Ovary (tissue), 9 donors: Measurements from ENCODE around the gene CLBA1. TPM values are rescaled to one million over a fixed set of nuclear protein-coding genes. Genes with fewer than 3 reads are reported as not detected.
"Not testable (repeated sequence)": the region's sequence is repeated elsewhere in the genome, so short reads cannot be mapped to it uniquely, and the experiment has no call there.

Source experiments
- DNase-seq, 5 donors: peaks; one replicate each; pipeline ENCODE4 v3.0.0-alpha.2; 2019 to 2020
- H3K27ac ChIP-seq, 2 donors: fragments of 200-600 bp; one replicate each; pipeline versions ENCODE4 v1.5.1 to v1.8.0; 2019 to 2022
- H3K27me3 ChIP-seq: fragments of 200-600 bp; one replicate; pipeline ENCODE4 v1.8.0; 2022
- H3K36me3 ChIP-seq: fragments of 200-600 bp; sonication (generic); one replicate; pipeline ENCODE4 v1.5.1; 2019
- H3K4me1 ChIP-seq: one replicate; pipeline ENCODE4 v1.8.1; 2013; ENCODE audit warnings: mild to moderate bottlenecking, moderate library complexity; ENCODE audit not compliant: insufficient read depth
- H3K4me3 ChIP-seq: fragments of 200-600 bp; sonication (generic); one replicate; pipeline ENCODE4 v1.5.1; 2017
- H3K9me3 ChIP-seq, 2 donors: fragments of 200-600 bp in 1 of 2; sonication (generic) in 1 of 2; one replicate each; pipeline versions ENCODE4 v1.5.1 to v1.8.1; 2013 to 2019; ENCODE audit warnings: mild to moderate bottlenecking in 1 of 2, moderate library complexity in 1 of 2
- EP300 ChIP-seq: sonication (generic); formaldehyde crosslinking; IDR thresholded peaks from one replicate; pipeline ENCODE4 v1.6.1; 2017; ENCODE audit warnings: antibody characterized with exemption
- POLR2A ChIP-seq: fragments of 450-650 bp; IDR thresholded peaks from one replicate; pipeline ENCODE4 v1.6.1; 2017; ENCODE audit warnings: antibody characterized with exemption, mild to moderate bottlenecking, moderate library complexity
- WGBS, 3 donors: extraction: QIAGEN DNeasy Blood & Tissue Kit in 1 of 3; methylation state at CpG; one replicate each; pipeline versions ENCODE4 v1.1.5 to v1.1.7; 2013 to 2017; 5-methylcytosine and 5-hydroxymethylcytosine counted together
- intact Hi-C, 4 donors: fragments of 100-400 bp; cut with DNase I; formaldehyde crosslinking; loops; one replicate each; pipeline versions ENCODE4 v1.11.0 to v1.15.1; 2022 to 2023
- polyA plus RNA-seq, 2 donors: library from polyadenylated mRNA; stranded (reverse); fragments of 200-250 nt in 1 of 2; fragments of 350-450 nt in 1 of 2; fragmentation: Illumina TruSeq in 1 of 2; extraction: RNeasy Lipid Tissue Mini Kit (QIAGEN cat#74804) in 1 of 2; gene quantifications; one replicate each; pipeline ENCODE4 v1.2.3, GENCODE V29; 2013 to 2014
- total RNA-seq, 7 donors: library from RNA; depleted of rRNA in 2 of 7; stranded (reverse); fragments of >200 nt in 2 of 7; fragmentation: NEBNext Ultra II Directional in 3 of 7; extraction: Animal tissue kit (Norgen Biotek cat#: 25700) in 3 of 7; gene quantifications; one replicate each; pipeline versions ENCODE4 v1.1.0 to v1.2.4, GENCODE V29; 2016 to 2023
- TF ChIP-seq, protein P1 (sequence below), 3 donors: fragments of 450-650 bp in 2 of 3; fragments of 200-600 bp in 1 of 3; IDR thresholded peaks; one replicate each; pipeline versions ENCODE4 v1.5.1 to v1.8.0; 2016 to 2022; ENCODE audit warnings: antibody characterized with exemption in 3 of 3, mild to moderate bottlenecking in 1 of 3
- donor health status: DM: no; HTN: no; CAD: no; lungs with moderate emphysema.
- donor health status: DM: no; HTN: no; CAD: no.
- donor health status: Bipolar disorder and iron deficiency.
- donor health status: DM: yes; HTN: yes; CAD: no.
- donor health status: DM: no; HTN: no; CAD: no.
- donor health status: DM: yes; HTN: yes; CAD: no.

Gene CLBA1
- total and polyA plus RNA-seq, 9 donors: 3.5 to 15.7 (median 6.7) TPM

DNA sequence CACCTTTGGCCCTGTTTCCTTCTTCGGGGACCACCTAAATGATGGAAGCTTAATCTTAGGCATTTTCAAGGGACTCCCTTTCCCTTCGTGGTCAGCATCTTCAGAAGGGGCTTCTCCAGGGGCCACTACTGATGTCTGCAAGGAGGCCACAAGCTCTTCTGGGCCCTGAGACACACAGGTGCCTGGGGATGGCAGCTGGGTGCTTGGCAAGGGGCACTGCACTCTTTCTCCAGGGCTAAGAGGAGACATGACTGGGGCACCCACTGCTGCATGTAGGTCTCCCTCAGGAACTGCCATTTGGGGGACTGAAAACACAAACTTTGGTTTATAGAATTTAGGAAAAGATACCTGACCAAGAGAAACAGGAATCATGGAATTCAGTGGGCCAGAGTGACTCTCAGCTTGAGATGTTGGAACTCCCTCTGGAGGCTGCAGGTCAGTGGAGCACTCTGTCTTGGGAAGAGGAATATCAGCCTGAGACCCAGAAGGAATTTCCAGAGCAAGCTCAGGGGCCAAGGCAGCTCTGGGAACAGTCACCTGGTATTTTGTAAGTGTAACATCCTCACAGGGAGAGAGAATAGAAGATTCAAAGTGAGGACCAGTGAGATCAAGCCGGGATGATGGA lies 45.0 kb upstream of the CLBA1 start:
- intact Hi-C loops: no loop called here
- Histone ChIP-seq H3K27me3 (no peaks in the 10 kb centered on the region), H3K27ac (no peak overlapping the region), H3K36me3 (no peaks in the 10 kb centered on the region), H3K9me3 (no peaks in the 10 kb centered on the region), H3K4me3 (no peak overlapping the region), H3K4me1 (no peaks in the 10 kb centered on the region)
- TF ChIP-seq EP300 (no peak), POLR2A (no peak)
- TF ChIP-seq, protein P1, sequence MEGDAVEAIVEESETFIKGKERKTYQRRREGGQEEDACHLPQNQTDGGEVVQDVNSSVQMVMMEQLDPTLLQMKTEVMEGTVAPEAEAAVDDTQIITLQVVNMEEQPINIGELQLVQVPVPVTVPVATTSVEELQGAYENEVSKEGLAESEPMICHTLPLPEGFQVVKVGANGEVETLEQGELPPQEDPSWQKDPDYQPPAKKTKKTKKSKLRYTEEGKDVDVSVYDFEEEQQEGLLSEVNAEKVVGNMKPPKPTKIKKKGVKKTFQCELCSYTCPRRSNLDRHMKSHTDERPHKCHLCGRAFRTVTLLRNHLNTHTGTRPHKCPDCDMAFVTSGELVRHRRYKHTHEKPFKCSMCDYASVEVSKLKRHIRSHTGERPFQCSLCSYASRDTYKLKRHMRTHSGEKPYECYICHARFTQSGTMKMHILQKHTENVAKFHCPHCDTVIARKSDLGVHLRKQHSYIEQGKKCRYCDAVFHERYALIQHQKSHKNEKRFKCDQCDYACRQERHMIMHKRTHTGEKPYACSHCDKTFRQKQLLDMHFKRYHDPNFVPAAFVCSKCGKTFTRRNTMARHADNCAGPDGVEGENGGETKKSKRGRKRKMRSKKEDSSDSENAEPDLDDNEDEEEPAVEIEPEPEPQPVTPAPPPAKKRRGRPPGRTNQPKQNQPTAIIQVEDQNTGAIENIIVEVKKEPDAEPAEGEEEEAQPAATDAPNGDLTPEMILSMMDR (IDR thresholded peaks at IDR 0.05): no peak
- 75 to 91% (median 78%) methylated on average over 3 of the region's 3 CpGs for WGBS, 3 donors
- no peak for DNase-seq

DNA sequence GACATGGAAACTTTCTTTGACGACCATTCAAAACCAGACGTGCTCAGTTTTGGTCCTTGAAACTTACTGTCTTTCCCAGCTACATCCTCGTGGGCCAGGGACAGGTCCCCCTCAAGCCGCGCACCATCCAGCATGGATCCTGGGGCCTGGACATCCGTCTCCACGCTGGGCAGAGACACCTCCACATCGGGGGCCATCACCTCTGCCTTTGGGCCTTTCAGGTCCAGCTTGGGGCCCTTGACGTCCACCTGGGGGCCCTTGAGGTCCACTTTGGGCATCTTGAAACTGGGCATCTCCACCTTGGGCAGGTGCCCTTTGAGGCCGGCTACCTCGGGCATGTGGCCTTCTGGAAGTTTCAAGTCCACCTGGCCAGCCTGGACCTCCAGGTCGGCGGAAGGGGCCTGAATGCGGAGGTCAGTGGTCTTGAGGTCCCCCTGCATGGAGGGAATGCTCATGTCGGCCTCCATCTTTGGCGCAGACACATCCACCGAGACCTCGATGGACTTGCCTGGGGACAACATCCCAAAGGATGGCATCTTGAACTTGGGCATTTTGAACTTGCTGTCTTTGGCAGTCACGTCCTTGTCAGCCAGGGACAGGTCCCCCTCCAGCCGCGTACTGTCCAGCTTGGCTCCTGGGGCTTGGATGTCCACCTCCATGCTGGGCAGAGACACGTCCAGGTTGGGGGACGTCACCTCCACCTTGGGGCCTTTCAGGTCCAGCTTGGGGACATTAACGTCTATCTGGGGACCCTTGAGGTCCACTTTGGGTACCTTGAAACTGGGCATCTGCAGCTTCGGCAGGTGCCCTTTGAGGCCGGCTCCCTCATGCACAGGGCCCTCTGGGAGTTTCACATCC lies 43.9 kb upstream of the CLBA1 start:
- intact Hi-C loops: no loop called here
- H3K27me3 ChIP-seq: no peaks in the 10 kb centered on the region
- H3K27ac ChIP-seq: no peak overlapping the region
- no peaks in the 10 kb centered on the region for H3K4me1 ChIP-seq
- no peaks in the 10 kb centered on the region for H3K36me3 ChIP-seq
- H3K4me3 ChIP-seq: no peak overlapping the region
- 91 to 93% (median 92%) methylated on average over 26 of the region's 26 CpGs for WGBS, 3 donors
- H3K9me3 ChIP-seq: no peaks in the 10 kb centered on the region
- TF ChIP-seq EP300: no peak
- no peak for TF ChIP-seq POLR2A
- TF ChIP-seq, protein P1 (IDR thresholded peaks at IDR 0.05): no peak
- DNase-seq: peak in 2 of 5 donors; percentile 13 to 25

DNA sequence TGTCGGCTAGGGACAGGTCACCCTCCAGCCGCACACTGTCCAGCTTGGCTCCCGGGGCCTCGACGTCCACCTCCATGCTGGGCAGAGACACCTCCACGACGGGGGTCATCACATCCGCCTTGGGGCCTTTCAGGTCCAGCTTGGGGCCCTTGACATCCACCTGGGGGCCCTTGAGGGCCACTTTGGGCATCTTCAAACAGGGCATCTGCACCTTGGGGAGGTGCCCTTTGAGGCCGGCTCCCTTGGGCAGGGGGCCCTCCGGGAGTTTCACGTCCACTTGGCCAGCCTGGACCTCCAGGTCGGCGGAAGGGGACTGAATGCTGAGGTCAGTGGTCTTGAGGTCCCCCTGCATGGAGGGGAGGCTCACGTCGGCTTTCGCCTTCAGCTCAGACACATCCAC lies 43.0 kb upstream of the CLBA1 start:
- 89 to 95% (median 92%) methylated on average over 16 of the region's 16 CpGs for WGBS, 3 donors
- H3K9me3 ChIP-seq: no peaks in the 10 kb centered on the region
- no peaks in the 10 kb centered on the region for H3K36me3 ChIP-seq
- no peak overlapping the region for H3K27ac ChIP-seq
- no peak overlapping the region for H3K4me3 ChIP-seq
- DNase-seq: peak in 2 of 5 donors; percentile 11 to 28
- intact Hi-C loops: no loop called here
- no peaks in the 10 kb centered on the region for H3K27me3 ChIP-seq
- H3K4me1 ChIP-seq: no peaks in the 10 kb centered on the region
- TF ChIP-seq EP300 (no peak), POLR2A (no peak)
- TF ChIP-seq, protein P1 (IDR thresholded peaks at IDR 0.05): no peak

DNA sequence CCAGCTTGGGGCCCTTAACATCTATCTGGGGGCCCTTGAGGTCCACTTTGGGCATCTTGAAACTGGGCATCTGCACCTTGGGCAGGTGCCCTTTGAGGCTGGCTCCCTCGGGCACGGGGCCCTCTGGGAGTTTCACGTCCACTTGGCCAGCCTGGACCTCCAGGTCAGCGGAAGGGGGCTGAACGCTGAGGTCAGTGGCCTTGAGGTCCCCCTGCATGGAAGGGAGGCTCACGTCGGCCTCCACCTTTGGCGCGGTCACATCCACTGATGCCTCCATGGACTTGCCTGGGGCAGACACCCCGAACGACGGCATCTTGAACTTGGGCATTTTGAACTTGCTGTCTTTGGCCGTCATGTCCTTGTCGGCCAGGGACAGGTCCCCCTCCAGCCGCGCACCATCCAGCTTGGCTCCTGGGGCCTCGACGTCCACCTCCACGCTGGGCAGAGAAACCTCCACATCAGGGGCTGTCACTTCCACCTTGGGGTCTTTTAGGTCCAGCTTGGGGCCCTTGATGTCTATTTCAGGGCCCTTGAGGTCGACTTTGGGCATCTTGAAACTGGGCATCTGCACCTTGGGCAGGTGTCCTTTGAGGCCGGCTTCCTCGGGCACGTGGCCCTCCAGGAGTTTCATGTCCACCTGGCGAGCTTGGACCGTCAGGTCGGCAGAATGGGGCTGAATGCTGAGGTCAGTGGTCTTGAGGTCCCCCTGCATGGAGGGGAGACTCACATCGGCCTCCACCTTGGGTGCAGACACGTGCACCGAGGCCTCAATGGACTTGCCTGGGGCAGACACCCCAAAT lies 42.2 kb upstream of the CLBA1 start:
- H3K27me3 ChIP-seq, H3K9me3 ChIP-seq, H3K4me1 ChIP-seq, H3K36me3 ChIP-seq, H3K27ac ChIP-seq, intact Hi-C loops, H3K4me3 ChIP-seq: not testable (repeated sequence)
- peak in 2 of 5 donors; percentile 11 to 28 for DNase-seq
- 86 to 90% (median 90%) methylated on average over 24 to 29 of the region's 29 CpGs for WGBS, 3 donors

DNA sequence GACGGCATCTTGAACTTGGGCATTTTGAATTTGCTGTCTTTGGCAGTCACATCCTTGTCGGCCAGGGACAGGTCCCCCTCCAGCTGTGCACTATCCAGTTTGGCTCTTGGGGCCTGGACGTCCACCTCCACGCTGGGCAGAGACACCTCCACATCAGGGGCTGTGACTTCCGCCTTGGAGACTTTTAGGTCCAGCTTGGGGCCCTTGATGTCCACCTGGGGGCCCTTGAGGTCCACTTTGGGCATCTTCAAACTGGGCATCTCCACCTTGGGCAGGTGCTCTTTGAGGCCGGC lies 41.6 kb upstream of the CLBA1 start:
- H3K36me3 ChIP-seq, H3K27me3 ChIP-seq, H3K9me3 ChIP-seq, intact Hi-C loops, H3K4me1 ChIP-seq, H3K4me3 ChIP-seq, H3K27ac ChIP-seq: not testable (repeated sequence)
- DNase-seq: peak in 2 of 5 donors; percentile 7 to 10
- 77 to 89% (median 85%) methylated on average over 6 of the region's 6 CpGs for WGBS, 3 donors

DNA sequence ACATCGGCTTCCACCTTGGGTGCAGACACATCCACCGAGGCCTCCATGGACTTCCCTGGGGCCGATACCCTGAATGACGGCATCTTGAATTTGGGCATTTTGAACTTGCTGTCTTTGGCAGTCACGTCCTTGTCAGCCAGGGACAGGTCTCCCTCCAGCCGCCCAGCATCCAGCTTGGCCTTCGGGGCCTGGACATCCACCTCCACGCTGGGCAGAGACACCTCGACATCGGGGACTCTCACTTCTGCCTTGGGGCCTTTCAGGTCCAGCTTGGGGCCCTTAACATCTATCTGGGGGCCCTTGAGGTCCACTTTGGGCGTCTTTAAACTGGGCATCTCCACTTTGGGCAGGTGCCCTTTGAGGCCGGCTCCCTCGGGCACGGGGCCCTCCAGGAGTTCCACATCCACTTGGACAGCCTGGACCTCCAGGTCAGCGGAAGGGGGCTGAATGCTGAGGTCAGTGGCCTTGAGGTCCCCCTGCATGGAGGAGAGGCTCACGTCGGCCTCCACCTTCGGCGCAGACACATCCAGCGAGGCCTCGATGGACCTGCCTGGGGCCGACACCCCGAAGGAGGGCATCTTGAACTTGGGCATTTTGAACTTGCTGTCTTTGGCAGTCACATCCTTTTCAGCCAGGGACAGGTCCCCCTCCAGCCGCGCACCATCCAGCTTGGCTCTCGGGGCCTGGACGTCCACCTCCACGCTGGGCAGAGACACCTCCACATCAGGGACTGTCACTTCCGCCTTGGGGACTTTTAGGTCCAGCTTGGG lies 41.0 kb upstream of the CLBA1 start:
- H3K4me3 ChIP-seq, H3K27me3 ChIP-seq, H3K36me3 ChIP-seq, H3K27ac ChIP-seq, H3K4me1 ChIP-seq, intact Hi-C loops, H3K9me3 ChIP-seq: not testable (repeated sequence)
- WGBS, 3 donors: 91 to 95% (median 92%) methylated on average over 29 of the region's 29 CpGs
- DNase-seq: peak in 1 of 5 donors; percentile 11

DNA sequence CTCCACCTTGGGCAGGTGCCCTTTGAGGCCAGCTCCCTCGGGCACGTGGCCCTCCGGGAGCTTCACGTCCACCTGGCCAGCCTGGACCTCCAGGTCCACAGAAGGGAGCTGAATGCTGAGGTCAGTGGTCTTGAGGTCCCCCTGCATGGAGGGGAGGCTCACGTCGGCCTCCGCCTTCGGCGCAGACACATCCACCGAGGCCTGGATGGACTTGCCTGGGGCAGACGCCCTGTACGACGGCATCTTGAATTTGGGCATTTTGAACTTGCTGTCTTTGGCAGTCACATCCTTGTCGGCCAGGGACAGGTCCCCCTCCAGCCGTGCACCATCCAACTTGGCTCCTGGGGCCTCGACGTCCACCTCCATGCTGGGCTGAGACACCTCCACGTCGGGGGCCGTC lies 40.3 kb upstream of the CLBA1 start:
- intact Hi-C loops, H3K27ac ChIP-seq, H3K36me3 ChIP-seq, H3K4me1 ChIP-seq, H3K4me3 ChIP-seq, H3K27me3 ChIP-seq, H3K9me3 ChIP-seq: not testable (repeated sequence)
- 89 to 91% (median 90%) methylated on average over 19 to 20 of the region's 20 CpGs for WGBS, 3 donors
- peak in 2 of 5 donors; percentile 10 to 25 for DNase-seq
